ENCODE measurements around the gene TIMP3. TPM values are rescaled to one million over a fixed set of nuclear protein-coding genes. Genes with fewer than 3 reads are reported as not detected.

Gene TIMP3
- total RNA-seq, 4 donors from 2014 or later, result 40.1 to 93.3 (median 67.5) TPM

- DNase-seq, result no peak
- H3K4me3 ChIP-seq, result no peak overlapping the region
- TF ChIP-seq CTCF (IDR thresholded peaks at IDR 0.05) (no peak), POLR2A (IDR thresholded peaks at IDR 0.05) (no peak)
- no peaks in the 10 kb centered on the region for H3K9me3 ChIP-seq
- no peaks in the 10 kb centered on the region for H3K4me1 ChIP-seq
- H3K27ac ChIP-seq, result no peak overlapping the region
- no peaks in the 10 kb centered on the region for H3K36me3 ChIP-seq
- no peaks in the 10 kb centered on the region for H3K27me3 ChIP-seq
Observed at GRCh38 chr22:32888976-32889375, 87.5 kb downstream of the TIMP3 start.

GRCh38 chr22:32896891-32897290 lies 95.4 kb downstream of the TIMP3 start:
- no peak overlapping the region for H3K27ac ChIP-seq
- no peak for TF ChIP-seq POLR2A (IDR thresholded peaks at IDR 0.05)
- TF ChIP-seq CTCF (IDR thresholded peaks at IDR 0.05), result no peak
- DNase-seq, result no peak

GRCh38 chr22:32897400-32897799 lies 95.9 kb downstream of the TIMP3 start:
- DNase-seq, result no peak
- no peak for TF ChIP-seq CTCF (IDR thresholded peaks at IDR 0.05)
- no peak for TF ChIP-seq POLR2A (IDR thresholded peaks at IDR 0.05)
- no peak overlapping the region for H3K27ac ChIP-seq
- no peaks in the 10 kb centered on the region for H3K9me3 ChIP-seq
- H3K4me3 ChIP-seq, result no peak overlapping the region
- H3K36me3 ChIP-seq, result no peaks in the 10 kb centered on the region
- no peaks in the 10 kb centered on the region for H3K27me3 ChIP-seq
- no peaks in the 10 kb centered on the region for H3K4me1 ChIP-seq

More at GRCh38 chr22:32896891-32897290, 95.4 kb downstream of the TIMP3 start:
- H3K4me1 ChIP-seq, result no peaks in the 10 kb centered on the region
- no peaks in the 10 kb centered on the region for H3K9me3 ChIP-seq
- H3K36me3 ChIP-seq, result no peaks in the 10 kb centered on the region
- no peaks in the 10 kb centered on the region for H3K27me3 ChIP-seq
- no peak overlapping the region for H3K4me3 ChIP-seq

- no peaks in the 10 kb centered on the region for H3K27me3 ChIP-seq
- H3K9me3 ChIP-seq, result no peaks in the 10 kb centered on the region
- TF ChIP-seq CTCF (IDR thresholded peaks at IDR 0.05), result no peak
- no peak overlapping the region for H3K27ac ChIP-seq
- no peaks in the 10 kb centered on the region for H3K4me1 ChIP-seq
- DNase-seq, result no peak
- no peak overlapping the region for H3K4me3 ChIP-seq
- no peaks in the 10 kb centered on the region for H3K36me3 ChIP-seq
Observed at GRCh38 chr22:32900886-32901635, 99.6 kb downstream of the TIMP3 start.

GRCh38 chr22:32901925-32902324 lies 100.4 kb downstream of the TIMP3 start:
- no peaks in the 10 kb centered on the region for H3K27me3 ChIP-seq
- no peaks in the 10 kb centered on the region for H3K36me3 ChIP-seq
- TF ChIP-seq CTCF (IDR thresholded peaks at IDR 0.05) (no peak), POLR2A (IDR thresholded peaks at IDR 0.05) (no peak)
- no peak overlapping the region for H3K4me3 ChIP-seq
- no peak overlapping the region for H3K27ac ChIP-seq
- no peak for DNase-seq
- no peaks in the 10 kb centered on the region for H3K9me3 ChIP-seq
- H3K4me1 ChIP-seq, result no peaks in the 10 kb centered on the region

All from Peyer's patch (tissue), 4 donors.